Activated naive CD8-positive, alpha-beta T cell (primary cell): Measurements from ENCODE around the gene ERLEC1.
"Not testable (repeated sequence)": the region's sequence is repeated elsewhere in the genome, so short reads cannot be mapped to it uniquely, and the experiment has no call there.

ENCODE experiments used
- H3K27ac Mint-ChIP-seq: one replicate; pipeline ENCODE4 v1.8.0; 2021; ENCODE audit warnings: mixed read lengths
- H3K27me3 Mint-ChIP-seq: one replicate; pipeline ENCODE4 v1.8.0; 2021; ENCODE audit warnings: mixed read lengths
- H3K36me3 Mint-ChIP-seq: one replicate; pipeline ENCODE4 v1.8.0; 2021; ENCODE audit warnings: mixed read lengths
- H3K4me1 Mint-ChIP-seq: one replicate; pipeline ENCODE4 v1.8.0; 2021; ENCODE audit warnings: low read depth, mixed read lengths
- H3K4me3 Mint-ChIP-seq: one replicate; pipeline ENCODE4 v1.8.0; 2021; ENCODE audit warnings: mild to moderate bottlenecking, mixed read lengths
- H3K9me3 Mint-ChIP-seq: one replicate; pipeline ENCODE4 v1.8.0; 2021; ENCODE audit warnings: low read depth, mixed read lengths

ERLEC1 gene

DNA sequence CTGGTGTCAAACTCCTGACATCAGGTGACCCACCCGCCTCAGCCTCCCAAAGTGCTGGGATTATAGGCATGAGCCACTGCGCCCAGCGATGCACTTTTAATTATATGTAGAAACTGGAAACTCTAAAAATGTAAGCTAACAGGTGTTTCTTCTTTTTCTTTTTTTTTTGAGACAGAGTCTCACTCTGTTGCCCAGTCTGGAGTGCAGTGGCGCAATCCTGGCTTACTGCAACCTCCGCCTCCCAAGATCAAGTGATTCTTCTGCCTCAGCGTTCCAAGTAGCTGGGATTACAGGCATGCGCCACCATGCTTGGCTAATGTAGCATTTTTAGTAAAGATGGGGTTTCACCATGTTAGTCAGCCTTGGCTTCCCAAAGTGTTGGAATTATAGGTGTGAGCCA, 54.8 kb downstream of the ERLEC1 start:
- H3K27ac Mint-ChIP-seq, H3K4me3 Mint-ChIP-seq, H3K4me1 Mint-ChIP-seq, H3K27me3 Mint-ChIP-seq, H3K9me3 Mint-ChIP-seq, H3K36me3 Mint-ChIP-seq: not testable (repeated sequence)

- Mint-ChIP-seq H3K4me1 (peaks cover 4% of the 10 kb centered on the region), H3K27me3 (no peaks in the 10 kb centered on the region), H3K27ac (no peak overlapping the region), H3K4me3 (no peak overlapping the region), H3K9me3 (no peaks in the 10 kb centered on the region), H3K36me3 (peaks cover under 1% of the 10 kb centered on the region)
Measured at GRCh38 chr2:53842891-53843290, 56.0 kb downstream of the ERLEC1 start.

DNA sequence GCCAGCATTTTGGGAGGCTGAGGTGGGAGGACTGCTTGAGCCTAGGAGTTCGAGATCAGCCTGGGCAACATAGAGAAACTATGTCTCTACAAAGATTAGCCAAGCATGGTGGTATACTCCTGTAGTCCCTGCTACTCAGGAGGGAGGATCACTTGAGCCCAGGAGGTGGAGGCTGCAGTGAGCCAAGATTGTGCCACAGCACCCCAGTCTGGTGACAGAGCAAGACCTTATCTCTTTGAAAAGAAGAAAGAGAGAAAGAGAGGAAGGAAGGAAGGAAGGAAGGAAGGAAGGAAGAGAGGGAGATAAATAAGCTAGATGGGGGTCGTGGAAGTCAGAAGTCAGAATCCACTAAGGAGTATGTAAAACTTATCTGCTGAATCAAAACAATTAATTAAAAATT, 56.8 kb downstream of the ERLEC1 start:
- no peak overlapping the region for H3K4me3 Mint-ChIP-seq
- peaks cover 5% of the 10 kb centered on the region for H3K36me3 Mint-ChIP-seq
- H3K4me1 Mint-ChIP-seq = peaks cover 4% of the 10 kb centered on the region
- no peak overlapping the region for H3K27ac Mint-ChIP-seq
- H3K9me3 Mint-ChIP-seq = no peaks in the 10 kb centered on the region
- no peaks in the 10 kb centered on the region for H3K27me3 Mint-ChIP-seq

GRCh38 chr2:53848062-53848461, 61.2 kb downstream of the ERLEC1 start:
- Mint-ChIP-seq H3K9me3 (no peaks in the 10 kb centered on the region), H3K4me1 (peaks cover 4% of the 10 kb centered on the region), H3K27ac (peak overlapping the region; percentile 16), H3K4me3 (no peak overlapping the region), H3K36me3 (peaks cover 12% of the 10 kb centered on the region), H3K27me3 (no peaks in the 10 kb centered on the region)

- H3K27ac Mint-ChIP-seq, H3K27me3 Mint-ChIP-seq, H3K4me1 Mint-ChIP-seq, H3K4me3 Mint-ChIP-seq, H3K9me3 Mint-ChIP-seq: not testable (repeated sequence)
- peaks cover 21% of the 10 kb centered on the region for H3K36me3 Mint-ChIP-seq
Measured at GRCh38 chr2:53851052-53851757, 64.4 kb downstream of the ERLEC1 start.

- H3K4me1 Mint-ChIP-seq = no peaks in the 10 kb centered on the region
- H3K9me3 Mint-ChIP-seq = no peaks in the 10 kb centered on the region
- H3K4me3 Mint-ChIP-seq = no peak overlapping the region
- no peaks in the 10 kb centered on the region for H3K27me3 Mint-ChIP-seq
- H3K36me3 Mint-ChIP-seq = peaks cover 21% of the 10 kb centered on the region
- H3K27ac Mint-ChIP-seq = no peak overlapping the region
Measured at GRCh38 chr2:53852532-53852931, 65.7 kb downstream of the ERLEC1 start.

GRCh38 chr2:53854678-53855077, 67.8 kb downstream of the ERLEC1 start:
- no peaks in the 10 kb centered on the region for H3K27me3 Mint-ChIP-seq
- no peak overlapping the region for H3K27ac Mint-ChIP-seq
- peaks cover 18% of the 10 kb centered on the region for H3K36me3 Mint-ChIP-seq
- H3K9me3 Mint-ChIP-seq = no peaks in the 10 kb centered on the region
- H3K4me3 Mint-ChIP-seq = no peak overlapping the region
- no peaks in the 10 kb centered on the region for H3K4me1 Mint-ChIP-seq

DNA sequence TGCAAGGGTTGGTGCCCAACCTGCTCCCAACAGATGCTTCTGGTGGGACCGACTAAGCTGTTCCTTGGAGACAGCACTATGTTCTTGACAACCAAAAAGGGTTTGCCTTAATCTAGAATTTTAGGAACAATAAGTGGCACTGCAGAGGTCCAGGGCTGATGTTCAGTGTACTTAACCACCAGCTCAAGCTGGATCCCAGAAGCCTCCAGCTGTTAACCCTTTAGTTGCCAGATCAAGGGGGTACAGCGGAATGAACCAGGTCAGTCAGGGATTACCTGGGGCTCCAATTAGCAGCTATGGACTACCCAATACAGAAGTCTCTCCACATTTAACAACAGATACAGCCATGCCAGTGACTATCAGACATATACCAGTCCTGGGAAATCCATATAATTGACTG, 69.4 kb downstream of the ERLEC1 start:
- Mint-ChIP-seq H3K36me3 (peaks cover 19% of the 10 kb centered on the region), H3K4me3 (no peak overlapping the region)

DNA sequence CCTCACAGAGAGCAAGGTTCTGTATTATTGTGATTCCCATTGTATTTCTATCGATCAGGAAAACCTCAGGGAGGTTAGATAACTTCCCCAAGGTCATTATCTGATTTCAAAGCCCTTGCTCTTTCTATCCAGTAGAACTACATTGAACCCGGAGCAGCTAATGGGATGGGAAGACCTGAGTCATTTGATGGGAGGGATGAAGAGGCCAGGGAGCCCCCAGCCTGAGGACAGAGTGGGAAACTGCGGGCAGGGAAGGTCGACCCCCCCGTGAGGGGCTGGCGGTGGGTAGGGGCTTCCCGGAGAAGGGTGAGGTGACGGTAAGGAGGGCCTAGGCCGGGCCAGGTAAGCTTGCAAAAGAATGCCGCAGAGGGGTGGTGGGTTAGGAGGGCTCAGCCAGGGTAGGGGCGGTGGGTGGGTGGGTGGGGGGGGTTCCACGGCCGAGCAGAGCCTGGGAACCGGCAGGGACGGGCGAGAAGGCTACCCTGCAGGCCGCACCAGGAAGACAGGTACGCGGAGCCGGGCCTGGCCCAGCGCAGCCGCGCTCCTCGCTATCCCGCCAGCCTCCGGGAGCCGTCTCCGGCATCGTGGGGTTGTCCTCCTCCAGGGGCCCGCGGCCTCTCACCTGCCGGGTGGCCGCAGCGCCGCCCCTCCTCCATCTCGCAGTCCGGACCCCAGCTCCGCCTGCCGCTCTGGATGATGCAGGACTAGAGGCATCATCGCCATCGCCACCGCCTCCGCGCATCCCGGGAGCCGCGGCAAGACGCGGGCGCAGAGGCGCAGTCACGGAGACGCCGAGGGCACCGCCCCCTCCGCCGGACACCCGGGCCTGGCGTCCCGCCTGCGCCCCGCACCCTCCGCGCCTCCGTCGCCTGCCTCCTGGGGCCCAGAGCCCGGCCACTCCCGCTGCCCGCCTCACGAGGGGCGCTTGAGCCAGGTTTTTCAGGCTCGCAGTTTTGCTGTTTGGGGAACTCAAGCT, 72.7 kb downstream of the ERLEC1 start, which contains the start of gene GPR75:
Gene GPR75, minus strand, starts transcription at position 762 of the 976 bp plus-strand sequence. CDS start 5,211 bp downstream, outside the sequence.
- H3K36me3 Mint-ChIP-seq = peaks cover 6% of the 10 kb centered on the region
- H3K4me1 Mint-ChIP-seq = peaks cover 16% of the 10 kb centered on the region
- H3K9me3 Mint-ChIP-seq = no peaks in the 10 kb centered on the region
- no peaks in the 10 kb centered on the region for H3K27me3 Mint-ChIP-seq
- no peak within 1 kb of the TSS for H3K27ac Mint-ChIP-seq
- no peak within 1 kb of the TSS for H3K4me3 Mint-ChIP-seq

More for the DNA sequence above, 69.4 kb downstream of the ERLEC1 start:
- H3K4me1 Mint-ChIP-seq = peaks cover under 1% of the 10 kb centered on the region
- no peak overlapping the region for H3K27ac Mint-ChIP-seq
- no peaks in the 10 kb centered on the region for H3K27me3 Mint-ChIP-seq
- H3K9me3 Mint-ChIP-seq = no peaks in the 10 kb centered on the region

- peaks cover 17% of the 10 kb centered on the region for H3K36me3 Mint-ChIP-seq
- H3K27ac Mint-ChIP-seq = peak overlapping the region; percentile 67
- peaks cover 16% of the 10 kb centered on the region for H3K4me1 Mint-ChIP-seq
- H3K4me3 Mint-ChIP-seq = no peak overlapping the region
- H3K27me3 Mint-ChIP-seq = no peaks in the 10 kb centered on the region
- H3K9me3 Mint-ChIP-seq = no peaks in the 10 kb centered on the region
Measured at GRCh38 chr2:53861824-53862223, 75.0 kb downstream of the ERLEC1 start.

GRCh38 chr2:53863538-53864227, 76.8 kb downstream of the ERLEC1 start:
- Mint-ChIP-seq H3K27ac (peak overlapping the region; percentile 34), H3K4me1 (peaks cover 16% of the 10 kb centered on the region), H3K4me3 (no peak overlapping the region), H3K9me3 (no peaks in the 10 kb centered on the region), H3K27me3 (no peaks in the 10 kb centered on the region), H3K36me3 (peaks cover 18% of the 10 kb centered on the region)

DNA sequence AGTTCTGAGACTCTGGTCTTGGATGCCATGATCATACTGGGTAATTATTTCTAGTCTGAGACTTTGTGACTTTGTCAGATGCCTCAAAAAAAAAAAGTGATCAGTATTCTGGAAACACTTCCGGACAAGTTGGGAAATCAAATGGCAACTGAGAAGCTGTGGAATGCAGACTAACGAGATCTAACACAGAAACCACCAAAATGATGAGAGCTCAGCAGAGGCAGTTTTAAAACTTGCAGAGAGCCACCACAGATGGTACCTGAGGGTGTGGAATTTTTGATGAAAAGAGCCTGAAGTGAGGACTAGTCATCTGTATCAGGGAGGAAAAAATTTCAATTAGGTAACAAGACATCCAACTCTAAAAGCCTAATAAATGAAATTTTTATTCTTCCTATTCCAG, 78.4 kb downstream of the ERLEC1 start:
- Mint-ChIP-seq H3K9me3 (no peaks in the 10 kb centered on the region), H3K27ac (no peak overlapping the region), H3K4me1 (peaks cover 16% of the 10 kb centered on the region), H3K36me3 (peaks cover 18% of the 10 kb centered on the region), H3K4me3 (no peak overlapping the region), H3K27me3 (no peaks in the 10 kb centered on the region)

GRCh38 chr2:53865962-53866361, 79.1 kb downstream of the ERLEC1 start:
- peaks cover 15% of the 10 kb centered on the region for H3K36me3 Mint-ChIP-seq

DNA sequence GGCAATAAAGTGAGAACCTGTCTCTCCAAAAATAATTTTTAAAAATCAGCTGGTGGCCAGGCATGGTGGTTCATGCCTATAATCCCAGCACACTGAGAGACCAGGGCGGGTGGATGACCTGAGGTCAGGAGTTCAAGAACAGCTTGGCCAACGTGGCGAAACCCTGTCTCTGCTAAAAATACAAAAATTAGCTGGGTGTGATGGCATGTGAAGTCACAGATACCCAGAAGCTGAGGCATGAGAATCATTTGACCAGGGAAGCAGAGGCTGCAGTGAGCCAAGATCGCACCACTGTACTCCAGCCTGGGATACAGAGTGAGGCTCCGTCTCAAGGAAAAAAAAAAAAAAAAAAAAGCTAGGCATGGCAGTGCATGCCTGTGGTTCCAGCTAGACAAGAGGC, 80.3 kb downstream of the ERLEC1 start:
- Mint-ChIP-seq H3K4me3 (no peak overlapping the region), H3K4me1 (peaks cover 8% of the 10 kb centered on the region), H3K9me3 (no peaks in the 10 kb centered on the region), H3K27me3 (no peaks in the 10 kb centered on the region), H3K36me3 (peaks cover 15% of the 10 kb centered on the region), H3K27ac (no peak overlapping the region)

More at GRCh38 chr2:53865962-53866361, 79.1 kb downstream of the ERLEC1 start:
- H3K4me3 Mint-ChIP-seq = no peak overlapping the region
- H3K27ac Mint-ChIP-seq = no peak overlapping the region
- H3K9me3 Mint-ChIP-seq = no peaks in the 10 kb centered on the region
- peaks cover 16% of the 10 kb centered on the region for H3K4me1 Mint-ChIP-seq
- H3K27me3 Mint-ChIP-seq = no peaks in the 10 kb centered on the region

DNA sequence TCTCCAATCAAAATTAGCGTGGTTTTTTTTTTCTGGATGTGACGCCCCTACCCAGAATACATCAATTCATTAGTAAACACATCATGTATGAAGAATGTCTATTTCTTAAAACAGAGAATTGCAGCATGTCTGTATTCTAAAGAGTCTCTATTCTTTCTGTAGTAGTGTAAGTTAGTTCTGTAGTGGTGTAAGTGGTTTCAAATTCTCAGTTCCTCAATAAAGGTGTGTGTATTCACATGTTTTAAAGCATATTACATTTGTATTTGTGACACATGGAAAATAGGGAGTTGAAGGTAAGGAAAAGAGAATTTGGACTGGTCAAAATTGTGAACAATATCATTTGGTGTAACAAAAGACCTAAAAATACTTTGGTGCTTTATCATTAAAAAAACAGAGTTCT, 80.9 kb downstream of the ERLEC1 start:
- Mint-ChIP-seq H3K4me1 (peaks cover 4% of the 10 kb centered on the region), H3K4me3 (no peak overlapping the region), H3K27me3 (no peaks in the 10 kb centered on the region), H3K9me3 (no peaks in the 10 kb centered on the region), H3K36me3 (peaks cover 15% of the 10 kb centered on the region), H3K27ac (no peak overlapping the region)
